Measurements from ENCODE around the gene MLST8. TPM values are rescaled to one million over a fixed set of nuclear protein-coding genes. Genes with fewer than 3 reads are reported as not detected.
"Not testable (repeated sequence)": the region's sequence is repeated elsewhere in the genome, so short reads cannot be mapped to it uniquely, and the experiment has no call there.

Gene MLST8
- total RNA-seq, 1 donor, result 30.8 TPM

DNA sequence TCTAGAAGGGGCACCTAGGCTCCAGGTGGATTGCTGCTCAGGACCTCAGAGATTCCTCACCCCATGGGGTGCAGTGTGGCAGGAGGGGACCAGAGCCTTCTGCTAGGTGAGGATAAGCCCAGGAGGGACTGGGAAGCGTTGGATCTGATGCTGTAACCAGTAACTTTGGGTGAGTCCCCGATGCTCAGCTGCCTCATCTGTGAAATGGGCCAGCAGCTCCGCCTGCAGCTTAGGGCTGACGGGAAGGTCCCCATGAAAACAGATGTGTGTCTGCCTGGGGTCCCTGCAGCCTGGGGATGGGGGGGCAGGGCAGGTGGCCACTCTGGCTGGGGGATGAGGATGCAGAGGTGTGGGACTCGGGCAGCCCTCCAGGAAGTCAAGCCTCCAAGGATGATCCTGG, 6.2 kb upstream of the MLST8 start:
- Histone ChIP-seq H3K4me3 (ENCODE audit: insufficient read depth, low read length) (no peak overlapping the region), H3K9me3 (ENCODE audit: low read depth, low read length) (no peaks in the 10 kb centered on the region), H3K4me1 (ENCODE audit: insufficient read depth, low read length) (no peaks in the 10 kb centered on the region), H3K4me2 (ENCODE audit: insufficient read depth, low read length) (no peak overlapping the region), H3K36me3 (ENCODE audit: insufficient read depth, low read length) (no peaks in the 10 kb centered on the region), H4K20me1 (ENCODE audit: insufficient read depth, low read length) (no peaks in the 10 kb centered on the region), H3K27me3 (ENCODE audit: insufficient read depth, low read length) (peaks cover 49% of the 10 kb centered on the region), H2AFZ (ENCODE audit: low read length) (no peak overlapping the region), H3K79me2 (ENCODE audit: insufficient read depth, low read length) (no peaks in the 10 kb centered on the region), H3K27ac (ENCODE audit: low read depth, low read length) (no peak overlapping the region)
- TF ChIP-seq CTCF (IDR thresholded peaks at IDR 0.05; ENCODE audit: extremely low read depth, low read depth, low read length), result no peak
- no peak for DNase-seq (ENCODE audit: insufficient read length, low spot score, missing footprints)

DNA sequence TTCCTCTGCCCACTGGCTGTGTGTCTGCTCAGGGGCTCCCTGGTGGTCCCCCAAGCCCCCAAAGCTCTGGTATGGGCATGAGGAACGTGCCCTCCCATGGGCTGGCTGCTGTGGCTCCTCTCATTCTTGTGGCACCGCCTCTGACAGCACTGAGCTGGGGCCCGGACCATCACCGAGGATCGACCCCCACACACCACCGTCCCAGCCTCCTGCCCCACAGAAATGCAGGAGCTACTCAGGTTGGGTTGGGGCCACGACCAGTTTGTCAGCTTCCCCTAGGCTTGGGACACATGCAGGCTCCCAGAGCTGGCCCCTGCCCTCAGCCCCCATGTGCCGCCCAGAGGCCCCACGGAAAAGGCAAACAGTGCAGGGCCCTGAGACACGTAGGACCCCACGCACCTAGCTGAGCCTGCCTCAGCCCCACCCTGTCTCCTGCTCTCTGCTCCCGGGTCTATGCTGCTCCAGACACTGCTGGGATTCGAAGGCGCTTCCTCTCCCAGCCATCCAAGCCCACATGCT, 5.6 kb upstream of the MLST8 start:
- no peaks in the 10 kb centered on the region for H3K36me3 ChIP-seq (ENCODE audit: insufficient read depth, low read length)
- H3K27me3 ChIP-seq (ENCODE audit: insufficient read depth, low read length), result peaks cover 43% of the 10 kb centered on the region
- H3K4me2 ChIP-seq (ENCODE audit: insufficient read depth, low read length), result no peak overlapping the region
- no peaks in the 10 kb centered on the region for H3K79me2 ChIP-seq (ENCODE audit: insufficient read depth, low read length)
- no peaks in the 10 kb centered on the region for H4K20me1 ChIP-seq (ENCODE audit: insufficient read depth, low read length)
- H3K27ac ChIP-seq (ENCODE audit: low read depth, low read length), result no peak overlapping the region
- H3K4me3 ChIP-seq (ENCODE audit: insufficient read depth, low read length), result no peak overlapping the region
- peaks cover 3% of the 10 kb centered on the region for H3K4me1 ChIP-seq (ENCODE audit: insufficient read depth, low read length)
- TF ChIP-seq CTCF (IDR thresholded peaks at IDR 0.05; ENCODE audit: extremely low read depth, low read depth, low read length), result no peak
- peak; percentile 82 for DNase-seq (ENCODE audit: insufficient read length, low spot score, missing footprints)
- H2AFZ ChIP-seq (ENCODE audit: low read length), result no peak overlapping the region
- H3K9me3 ChIP-seq (ENCODE audit: low read depth, low read length), result no peaks in the 10 kb centered on the region

- no peaks in the 10 kb centered on the region for H4K20me1 ChIP-seq (ENCODE audit: insufficient read depth, low read length)
- H3K4me1 ChIP-seq (ENCODE audit: insufficient read depth, low read length), result peaks cover 6% of the 10 kb centered on the region
- TF ChIP-seq CTCF (IDR thresholded peaks at IDR 0.05; ENCODE audit: extremely low read depth, low read depth, low read length), result no peak
- no peaks in the 10 kb centered on the region for H3K79me2 ChIP-seq (ENCODE audit: insufficient read depth, low read length)
- DNase-seq (ENCODE audit: insufficient read length, low spot score, missing footprints), result no peak
- H3K4me3 ChIP-seq (ENCODE audit: insufficient read depth, low read length), result no peak overlapping the region
- no peaks in the 10 kb centered on the region for H3K36me3 ChIP-seq (ENCODE audit: insufficient read depth, low read length)
- H3K4me2 ChIP-seq (ENCODE audit: insufficient read depth, low read length), result no peak overlapping the region
- no peak overlapping the region for H3K27ac ChIP-seq (ENCODE audit: low read depth, low read length)
- H3K9me3 ChIP-seq (ENCODE audit: low read depth, low read length), result no peaks in the 10 kb centered on the region
- H3K27me3 ChIP-seq (ENCODE audit: insufficient read depth, low read length), result peaks cover 36% of the 10 kb centered on the region
- H2AFZ ChIP-seq (ENCODE audit: low read length), result no peak overlapping the region
These were observed 4.9 kb upstream of the MLST8 start for GRCh38 chr16:2200313-2200712.

- H2AFZ ChIP-seq (ENCODE audit: low read length); H3K27ac ChIP-seq (ENCODE audit: low read depth, low read length); DNase-seq (ENCODE audit: insufficient read length, low spot score, missing footprints); H3K4me3 ChIP-seq (ENCODE audit: insufficient read depth, low read length); H3K36me3 ChIP-seq (ENCODE audit: insufficient read depth, low read length); H4K20me1 ChIP-seq (ENCODE audit: insufficient read depth, low read length); H3K4me2 ChIP-seq (ENCODE audit: insufficient read depth, low read length); H3K9me3 ChIP-seq (ENCODE audit: low read depth, low read length): not testable (repeated sequence)
- Histone ChIP-seq H3K27me3 (ENCODE audit: insufficient read depth, low read length) (peaks cover 16% of the 10 kb centered on the region), H3K79me2 (ENCODE audit: insufficient read depth, low read length) (peaks cover 22% of the 10 kb centered on the region), H3K4me1 (ENCODE audit: insufficient read depth, low read length) (peaks cover 13% of the 10 kb centered on the region)
These were observed 2.0 kb upstream of the MLST8 start for GRCh38 chr16:2203119-2203688.

All from osteoblast (primary cell).